HepG2 (cell line): ENCODE measurements around the gene TXNDC11. TPM values are rescaled to one million over a fixed set of nuclear protein-coding genes. Genes with fewer than 3 reads are reported as not detected.

ENCODE experiments used
- ATM ChIP-seq: fragments of 450-650 bp; IDR thresholded peaks from 2 replicates; pipeline ENCODE4 v1.7.1; 2017; ENCODE audit warnings: mild to moderate bottlenecking, borderline replicate concordance
- BRCA1 ChIP-seq: sonication (generic); formaldehyde crosslinking; IDR thresholded peaks from 2 replicates; pipeline ENCODE4 v1.4.0; 2020; ENCODE audit warnings: missing genetic modification reagents
- EP300 ChIP-seq, 3 experiments: sonication (generic) in 1 of 3; formaldehyde crosslinking in 1 of 3; IDR thresholded peaks; 2 replicates each; pipeline versions ENCODE4 v1.5.1 to v1.6.1; 2011 to 2020; ENCODE audit warnings: low read depth in 2 of 3, low read length in 2 of 3, borderline replicate concordance in 1 of 3, improper control_type of control experiment in 1 of 3, mild to moderate bottlenecking in 1 of 3, missing genetic modification reagents in 1 of 3, moderate library complexity in 1 of 3
- GATAD1 ChIP-seq: IDR thresholded peaks from 2 replicates; pipeline ENCODE4 v1.6.1; 2016; ENCODE audit warnings: missing genetic modification reagents, missing compliant biosample characterization
- HIC2 ChIP-seq: sonication (generic); formaldehyde crosslinking; IDR thresholded peaks from 2 replicates; pipeline ENCODE4 v1.9.0; 2022; ENCODE audit warnings: low read depth, missing genetic modification reagents
- IRX3 ChIP-seq: sonication (generic); formaldehyde crosslinking; IDR thresholded peaks from 2 replicates; pipeline ENCODE4 v1.8.1; 2023; ENCODE audit warnings: mild to moderate bottlenecking, low read depth, missing genetic modification reagents, borderline replicate concordance
- KAT8 ChIP-seq: IDR thresholded peaks from 2 replicates; pipeline ENCODE4 v1.6.1; 2016; ENCODE audit warnings: missing genetic modification reagents, missing compliant biosample characterization
- NCOA2 ChIP-seq: sonication (generic); formaldehyde crosslinking; IDR thresholded peaks from 2 replicates; pipeline ENCODE4 v1.8.0; 2022; ENCODE audit warnings: inconsistent platforms
- PHB2 ChIP-seq: fragments of 450-650 bp; IDR thresholded peaks from 2 replicates; pipeline ENCODE4 v1.6.1; 2018; ENCODE audit not compliant: partially characterized antibody
- POLR2A ChIP-seq, 2 experiments: IDR thresholded peaks; 2 replicates each; pipeline ENCODE4 v1.6.1; 2011; ENCODE audit warnings: low read depth in 2 of 2, low read length in 2 of 2, mild to moderate bottlenecking in 1 of 2, moderate library complexity in 1 of 2; ENCODE audit not compliant: insufficient read depth in 1 of 2
- SALL1 ChIP-seq: sonication (generic); formaldehyde crosslinking; IDR thresholded peaks from 2 replicates; pipeline ENCODE4 v1.8.0; 2022; ENCODE audit warnings: mild to moderate bottlenecking, missing genetic modification reagents
- SKI ChIP-seq: fragments of 450-650 bp; IDR thresholded peaks from one replicate; pipeline ENCODE4 v1.6.1; 2018; ENCODE audit warnings: mild to moderate bottlenecking; ENCODE audit not compliant: partially characterized antibody
- SOX5 ChIP-seq: IDR thresholded peaks from 2 replicates; pipeline ENCODE4 v1.6.1; 2016; ENCODE audit warnings: borderline replicate concordance
- YEATS2 ChIP-seq: sonication (generic); formaldehyde crosslinking; IDR thresholded peaks from 2 replicates; pipeline ENCODE4 v1.4.0; 2020; ENCODE audit warnings: missing genetic modification reagents, borderline replicate concordance
- ZFY ChIP-seq: sonication (generic); formaldehyde crosslinking; IDR thresholded peaks from 2 replicates; pipeline ENCODE4 v1.4.0; 2020; ENCODE audit warnings: missing genetic modification reagents
- ZNF264 ChIP-seq: sonication (generic); formaldehyde crosslinking; IDR thresholded peaks from 2 replicates; pipeline ENCODE4 v1.4.0; 2020; ENCODE audit warnings: missing genetic modification reagents
- ZNF564 ChIP-seq: sonication (generic); formaldehyde crosslinking; IDR thresholded peaks from 2 replicates; pipeline ENCODE4 v1.8.1; 2023; ENCODE audit warnings: mild to moderate bottlenecking, missing genetic modification reagents
- ZNF790 ChIP-seq: sonication (generic); formaldehyde crosslinking; IDR thresholded peaks from 2 replicates; pipeline ENCODE4 v1.8.0; 2022; ENCODE audit warnings: missing genetic modification reagents, mild to moderate bottlenecking, borderline replicate concordance
- polyA plus RNA-seq, 8 experiments: library from polyadenylated mRNA; depleted of rRNA in 3 of 8; stranded (reverse) in 7 of 8; unstranded in 1 of 8; fragments of >200 nt; fragmentation: Illumina TruSeq in 4 of 8; extraction: Trizol in 4 of 8; gene quantifications; 2 replicates each; pipeline versions ENCODE4 v1.2.1 to v1.2.3, GENCODE V29; 2011 to 2016; ENCODE audit warnings: low read depth in 4 of 8, missing spikeins in 1 of 8, mixed read lengths in 1 of 8; ENCODE audit not compliant: insufficient read depth in 1 of 8
- total RNA-seq, 5 experiments: library from RNA; depleted of rRNA; stranded (reverse); fragments of >200 nt; fragmentation: Illumina TruSeq; extraction: Trizol; gene quantifications; 2 replicates each; pipeline ENCODE4 v1.2.3, GENCODE V29; 2016; ENCODE audit warnings: low read depth in 1 of 5
- TF ChIP-seq, protein P1 (sequence below): IDR thresholded peaks from 2 replicates; pipeline ENCODE4 v1.4.0; 2020; ENCODE audit warnings: mild to moderate bottlenecking, missing genetic modification reagents
- TF ChIP-seq, protein P2 (sequence below): sonication (generic); formaldehyde crosslinking; IDR thresholded peaks from 2 replicates; pipeline ENCODE4 v1.4.0; 2020; ENCODE audit warnings: low read depth, mild to moderate bottlenecking, missing genetic modification reagents
- TF ChIP-seq, protein P3 (sequence below): sonication (generic); formaldehyde crosslinking; IDR thresholded peaks from 2 replicates; pipeline ENCODE4 v1.4.0; 2020; ENCODE audit warnings: missing genetic modification reagents

Gene TXNDC11
- total and polyA plus RNA-seq, 2 of the 13 experiments (the other 11 are each of a cell fraction or from before 2014, with no cell fraction given), result 74.9 to 123 TPM

GRCh38 chr16:11757671-11758545 lies 15.3 kb upstream of the TXNDC11 start (continued):
- peak; percentile 23; the same call in 1 of the 2 replicates for TF ChIP-seq BRCA1 (CRISPR knock-in tag)
- TF ChIP-seq YEATS2 (CRISPR knock-in tag), result peak; percentile 43; the same call in 1 of the 2 replicates
- TF ChIP-seq ZNF564 (CRISPR knock-in tag), result no peak
- TF ChIP-seq ZNF264 (CRISPR knock-in tag), result peak; percentile 69; the same call in 1 of the 2 replicates
- TF ChIP-seq ZFY, result 0 out of 2 replicates have a peak, but pooled peaks have one; percentile 29
- peak; percentile 44; the same call in 1 of the 2 replicates for TF ChIP-seq SOX5 (CRISPR knock-in tag)
- TF ChIP-seq, protein P1, sequence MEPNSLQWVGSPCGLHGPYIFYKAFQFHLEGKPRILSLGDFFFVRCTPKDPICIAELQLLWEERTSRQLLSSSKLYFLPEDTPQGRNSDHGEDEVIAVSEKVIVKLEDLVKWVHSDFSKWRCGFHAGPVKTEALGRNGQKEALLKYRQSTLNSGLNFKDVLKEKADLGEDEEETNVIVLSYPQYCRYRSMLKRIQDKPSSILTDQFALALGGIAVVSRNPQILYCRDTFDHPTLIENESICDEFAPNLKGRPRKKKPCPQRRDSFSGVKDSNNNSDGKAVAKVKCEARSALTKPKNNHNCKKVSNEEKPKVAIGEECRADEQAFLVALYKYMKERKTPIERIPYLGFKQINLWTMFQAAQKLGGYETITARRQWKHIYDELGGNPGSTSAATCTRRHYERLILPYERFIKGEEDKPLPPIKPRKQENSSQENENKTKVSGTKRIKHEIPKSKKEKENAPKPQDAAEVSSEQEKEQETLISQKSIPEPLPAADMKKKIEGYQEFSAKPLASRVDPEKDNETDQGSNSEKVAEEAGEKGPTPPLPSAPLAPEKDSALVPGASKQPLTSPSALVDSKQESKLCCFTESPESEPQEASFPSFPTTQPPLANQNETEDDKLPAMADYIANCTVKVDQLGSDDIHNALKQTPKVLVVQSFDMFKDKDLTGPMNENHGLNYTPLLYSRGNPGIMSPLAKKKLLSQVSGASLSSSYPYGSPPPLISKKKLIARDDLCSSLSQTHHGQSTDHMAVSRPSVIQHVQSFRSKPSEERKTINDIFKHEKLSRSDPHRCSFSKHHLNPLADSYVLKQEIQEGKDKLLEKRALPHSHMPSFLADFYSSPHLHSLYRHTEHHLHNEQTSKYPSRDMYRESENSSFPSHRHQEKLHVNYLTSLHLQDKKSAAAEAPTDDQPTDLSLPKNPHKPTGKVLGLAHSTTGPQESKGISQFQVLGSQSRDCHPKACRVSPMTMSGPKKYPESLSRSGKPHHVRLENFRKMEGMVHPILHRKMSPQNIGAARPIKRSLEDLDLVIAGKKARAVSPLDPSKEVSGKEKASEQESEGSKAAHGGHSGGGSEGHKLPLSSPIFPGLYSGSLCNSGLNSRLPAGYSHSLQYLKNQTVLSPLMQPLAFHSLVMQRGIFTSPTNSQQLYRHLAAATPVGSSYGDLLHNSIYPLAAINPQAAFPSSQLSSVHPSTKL (CRISPR knock-in tag), result peak; percentile 78
- no peak for TF ChIP-seq POLR2A (IDR thresholded peaks at IDR 0.05; ENCODE audit: insufficient read depth in 1 of 2, low read depth in 2 of 2, low read length in 2 of 2)
- TF ChIP-seq SKI, result no peak
- TF ChIP-seq PHB2, result no peak
- TF ChIP-seq, protein P2, sequence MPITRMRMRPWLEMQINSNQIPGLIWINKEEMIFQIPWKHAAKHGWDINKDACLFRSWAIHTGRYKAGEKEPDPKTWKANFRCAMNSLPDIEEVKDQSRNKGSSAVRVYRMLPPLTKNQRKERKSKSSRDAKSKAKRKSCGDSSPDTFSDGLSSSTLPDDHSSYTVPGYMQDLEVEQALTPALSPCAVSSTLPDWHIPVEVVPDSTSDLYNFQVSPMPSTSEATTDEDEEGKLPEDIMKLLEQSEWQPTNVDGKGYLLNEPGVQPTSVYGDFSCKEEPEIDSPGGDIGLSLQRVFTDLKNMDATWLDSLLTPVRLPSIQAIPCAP (CRISPR knock-in tag), result no peak
- 0 out of 2 replicates have a peak, but pooled peaks have one; percentile 40 for TF ChIP-seq IRX3
- TF ChIP-seq ATM, result no peak
- peak; percentile 67 for TF ChIP-seq NCOA2 (CRISPR knock-in tag)
- TF ChIP-seq GATAD1 (CRISPR knock-in tag), result peak; percentile 34; the same call in 1 of the 2 replicates
- TF ChIP-seq, protein P3, sequence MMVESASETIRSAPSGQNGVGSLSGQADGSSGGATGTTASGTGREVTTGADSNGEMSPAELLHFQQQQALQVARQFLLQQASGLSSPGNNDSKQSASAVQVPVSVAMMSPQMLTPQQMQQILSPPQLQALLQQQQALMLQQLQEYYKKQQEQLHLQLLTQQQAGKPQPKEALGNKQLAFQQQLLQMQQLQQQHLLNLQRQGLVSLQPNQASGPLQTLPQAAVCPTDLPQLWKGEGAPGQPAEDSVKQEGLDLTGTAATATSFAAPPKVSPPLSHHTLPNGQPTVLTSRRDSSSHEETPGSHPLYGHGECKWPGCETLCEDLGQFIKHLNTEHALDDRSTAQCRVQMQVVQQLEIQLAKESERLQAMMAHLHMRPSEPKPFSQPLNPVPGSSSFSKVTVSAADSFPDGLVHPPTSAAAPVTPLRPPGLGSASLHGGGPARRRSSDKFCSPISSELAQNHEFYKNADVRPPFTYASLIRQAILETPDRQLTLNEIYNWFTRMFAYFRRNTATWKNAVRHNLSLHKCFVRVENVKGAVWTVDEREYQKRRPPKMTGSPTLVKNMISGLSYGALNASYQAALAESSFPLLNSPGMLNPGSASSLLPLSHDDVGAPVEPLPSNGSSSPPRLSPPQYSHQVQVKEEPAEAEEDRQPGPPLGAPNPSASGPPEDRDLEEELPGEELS, result peak; percentile 51; the same call in 1 of the 2 replicates
- peak; percentile 91 for TF ChIP-seq HIC2
- peak in 1 of 2 experiments; percentile 10; a peak in 1 of 4 replicates for TF ChIP-seq EP300 (IDR thresholded peaks at IDR 0.05; ENCODE audit: low read depth in 2 of 2, low read length in 2 of 2)
- TF ChIP-seq EP300 (CRISPR knock-in tag; IDR thresholded peaks at IDR 0.05; ENCODE audit: borderline replicate concordance), result no peak
- TF ChIP-seq SALL1 (CRISPR knock-in tag), result peak; percentile 67
- no peak for TF ChIP-seq ZNF790 (CRISPR knock-in tag)
- peak; percentile 43; the same call in 1 of the 2 replicates for TF ChIP-seq KAT8 (CRISPR knock-in tag)
